Left lung (tissue), 10 donors: ENCODE data around the gene OSBPL2. TPM values are rescaled to one million over a fixed set of nuclear protein-coding genes. Genes with fewer than 3 reads are reported as not detected.

Source experiments
- ATAC-seq: fragments of 200-7000 bp; cut with Tn5 transposase; one replicate; pipeline ENCODE4 v1.9.1; 2020; ENCODE audit warnings: moderate library complexity
- DNase-seq, 4 donors: peaks; one replicate each; pipeline ENCODE4 v3.0.0-alpha.2; 2013 to 2020
- H3K27ac ChIP-seq, 2 donors: fragments of 200-600 bp; sonication (generic) in 1 of 2; one replicate each; pipeline versions ENCODE4 v1.5.0 to v1.8.0; 2020 to 2021
- H3K27me3 ChIP-seq, 2 donors: fragments of 200-600 bp; sonication (generic) in 1 of 2; one replicate each; pipeline versions ENCODE4 v1.5.0 to v1.8.0; 2020 to 2021
- H3K36me3 ChIP-seq, 2 donors: fragments of 200-600 bp; sonication (generic) in 1 of 2; one replicate each; pipeline versions ENCODE4 v1.5.0 to v1.8.0; 2020 to 2021
- H3K4me1 ChIP-seq, 2 donors: fragments of 200-600 bp; one replicate each; pipeline ENCODE4 v1.8.0; 2021
- H3K4me3 ChIP-seq, 2 donors: fragments of 200-600 bp; sonication (generic) in 1 of 2; one replicate each; pipeline versions ENCODE4 v1.5.0 to v1.8.0; 2020 to 2021; ENCODE audit warnings: mild to moderate bottlenecking in 1 of 2
- H3K9me3 ChIP-seq, 2 donors: fragments of 200-600 bp; sonication (generic) in 1 of 2; one replicate each; pipeline versions ENCODE4 v1.5.0 to v1.8.0; 2020 to 2021
- CTCF ChIP-seq, 2 donors: fragments of 200-600 bp; sonication (generic) in 1 of 2; IDR thresholded peaks; one replicate each; pipeline versions ENCODE4 v1.5.0 to v1.8.0; 2021; ENCODE audit warnings: antibody characterized with exemption in 2 of 2
- intact Hi-C, 2 donors: fragments of 100-400 bp; cut with DNase I; formaldehyde crosslinking; loops; one replicate each; pipeline versions ENCODE4 v1.11.2 to v1.14.2; 2022
- polyA plus RNA-seq, 6 donors: library from polyadenylated mRNA; unstranded; fragments of 120-200 nt; gene quantifications; one replicate each; pipeline ENCODE4 v1.2.1, GENCODE V29; 2013; ENCODE audit not compliant: insufficient read length in 6 of 6
- total RNA-seq, 2 donors: library from RNA; stranded (reverse); fragmentation: NEBNext Ultra II Directional; extraction: Animal tissue kit (Norgen Biotek cat#: 25700); gene quantifications; one replicate each; pipeline ENCODE4 v1.2.1, GENCODE V29; 2021
- donor health status: DM: no; HTN: yes; CAD: no.
- donor health status: DM: no; HTN: no; CAD: no.

Gene OSBPL2
- total and polyA plus RNA-seq, 8 donors = 25.6 to 47.3 (median 32.4) TPM

GRCh38 chr20:62296724-62297448 is 58.6 kb downstream of the OSBPL2 start:
- DNase-seq (peak in 1 of 4 donors; percentile 68), ATAC-seq (no peak)
- no peaks in the 10 kb centered on the region for H3K27me3 ChIP-seq
- intact Hi-C loops = no loop called here
- no peak overlapping the region for H3K27ac ChIP-seq
- peaks cover 0 to 70% of the 10 kb centered on the region in 2 donors for H3K36me3 ChIP-seq
- no peak for TF ChIP-seq CTCF (IDR thresholded peaks at IDR 0.05)
- H3K9me3 ChIP-seq = no peaks in the 10 kb centered on the region
- peaks cover 0 to 4% of the 10 kb centered on the region in 2 donors for H3K4me1 ChIP-seq
- no peak overlapping the region for H3K4me3 ChIP-seq

GRCh38 chr20:62297449-62298227 is 59.3 kb downstream of the OSBPL2 start:
- no peak for TF ChIP-seq CTCF (IDR thresholded peaks at IDR 0.05)
- Histone ChIP-seq H3K27me3 (no peaks in the 10 kb centered on the region), H3K4me1 (peaks cover 0 to 4% of the 10 kb centered on the region in 2 donors), H3K9me3 (no peaks in the 10 kb centered on the region), H3K4me3 (no peak overlapping the region), H3K27ac (no peak overlapping the region), H3K36me3 (peaks cover 0 to 62% of the 10 kb centered on the region in 2 donors)
- DNase-seq (peak in 1 of 4 donors; percentile 65), ATAC-seq (no peak)
- intact Hi-C loops = no loop called here

GRCh38 chr20:62298577-62299249 is 60.4 kb downstream of the OSBPL2 start:
- Histone ChIP-seq H3K9me3 (no peaks in the 10 kb centered on the region), H3K4me1 (peaks cover 0 to 9% of the 10 kb centered on the region in 2 donors), H3K36me3 (peaks cover 0 to 52% of the 10 kb centered on the region in 2 donors), H3K27me3 (no peaks in the 10 kb centered on the region), H3K27ac (no peak overlapping the region), H3K4me3 (no peak overlapping the region)
- DNase-seq (peak in 1 of 4 donors; percentile 74), ATAC-seq (no peak)
- no peak for TF ChIP-seq CTCF (IDR thresholded peaks at IDR 0.05)
- intact Hi-C loops = no loop called here

GRCh38 chr20:62299666-62300236 is 61.4 kb downstream of the OSBPL2 start:
- Histone ChIP-seq H3K27ac (no peak overlapping the region), H3K9me3 (no peaks in the 10 kb centered on the region), H3K4me3 (no peak overlapping the region), H3K36me3 (peaks cover 0 to 51% of the 10 kb centered on the region in 2 donors), H3K4me1 (peaks cover 8 to 20% of the 10 kb centered on the region in 2 donors), H3K27me3 (no peaks in the 10 kb centered on the region)
- TF ChIP-seq CTCF (IDR thresholded peaks at IDR 0.05) = no peak
- DNase-seq (peak in 1 of 4 donors; percentile 50), ATAC-seq (no peak)
- intact Hi-C loops = loop anchor here (5.0 to 10.0 kb wide), 2 partner anchors 75 to 83 kb away; no protein-coding TSS in a partner anchor
